Measurements from ENCODE around the gene PRKAR1B.

Gene PRKAR1B

DNA sequence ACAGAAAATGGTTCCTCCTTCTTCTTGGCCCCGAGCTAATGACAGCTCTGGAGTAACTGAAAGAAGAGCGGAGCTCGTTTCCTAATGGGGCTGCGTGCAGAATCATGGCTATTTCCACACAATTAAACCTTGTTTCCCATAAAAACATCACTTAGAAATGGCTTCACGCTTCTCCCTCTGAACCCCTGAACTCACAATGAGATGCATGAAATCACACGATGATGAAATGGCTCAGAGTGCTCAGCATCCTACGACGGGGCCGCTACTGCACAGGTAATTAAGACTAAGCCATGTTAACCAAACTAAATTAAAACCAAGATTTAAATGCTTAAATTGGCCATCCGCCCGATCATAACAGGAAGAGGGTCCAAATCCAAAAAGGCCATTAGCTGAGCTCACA lies 80.6 kb downstream of the PRKAR1B start:
- H3K27me3 ChIP-seq (ENCODE audit: insufficient read depth, insufficient read length): no peaks in the 10 kb centered on the region
- no peak for DNase-seq (ENCODE audit: low read depth, low spot score)
- H3K4me1 ChIP-seq (ENCODE audit: insufficient read depth, insufficient read length): no peaks in the 10 kb centered on the region
- no peak overlapping the region for H3K9ac ChIP-seq (ENCODE audit: insufficient read length, low read depth)
- H3K36me3 ChIP-seq (ENCODE audit: insufficient read depth, insufficient read length, low read length): peaks cover 6% of the 10 kb centered on the region
- no peak overlapping the region for H3K4me3 ChIP-seq (ENCODE audit: insufficient read length, low read depth)
- TF ChIP-seq SUZ12 (IDR thresholded peaks at IDR 0.05; ENCODE audit: extremely low read depth, insufficient read depth, insufficient read length) (no peak), YY1 (IDR thresholded peaks at IDR 0.05; ENCODE audit: insufficient read depth, insufficient read length) (no peak)
- peaks cover 3% of the 10 kb centered on the region; the same call in 1 of the 2 replicates for H3K9me3 ChIP-seq (ENCODE audit: insufficient read depth, low read length)

DNA sequence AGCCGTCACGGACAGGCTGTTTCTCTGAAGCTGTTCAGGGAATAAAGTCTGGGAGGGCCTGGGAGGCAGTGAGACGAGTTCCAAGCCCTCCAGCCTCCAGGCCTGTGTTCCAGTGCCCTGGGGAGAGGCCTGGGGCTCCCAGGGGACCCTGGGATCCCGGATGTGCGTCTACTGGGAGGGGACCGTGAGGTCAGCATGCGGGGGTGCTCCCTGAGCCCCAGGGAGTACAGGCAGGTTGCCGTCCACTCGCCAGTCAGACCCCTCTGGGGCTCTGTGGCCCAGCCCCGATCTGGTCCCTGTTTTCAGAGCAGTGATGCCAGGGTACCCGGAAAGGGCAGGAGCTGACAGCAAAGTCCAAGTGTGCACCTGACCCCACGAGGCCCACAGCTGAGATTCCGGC lies 81.5 kb downstream of the PRKAR1B start:
- H3K9ac ChIP-seq (ENCODE audit: insufficient read length, low read depth): no peak overlapping the region
- DNase-seq (ENCODE audit: low read depth, low spot score): no peak
- TF ChIP-seq SUZ12 (IDR thresholded peaks at IDR 0.05; ENCODE audit: extremely low read depth, insufficient read depth, insufficient read length) (no peak), ZNF274 (IDR thresholded peaks at IDR 0.05; ENCODE audit: low read depth, low read length) (no peak), YY1 (IDR thresholded peaks at IDR 0.05; ENCODE audit: insufficient read depth, insufficient read length) (no peak)
- H3K4me3 ChIP-seq (ENCODE audit: insufficient read length, low read depth): no peak overlapping the region
- no peaks in the 10 kb centered on the region for H3K4me1 ChIP-seq (ENCODE audit: insufficient read depth, insufficient read length)
- H3K36me3 ChIP-seq (ENCODE audit: insufficient read depth, insufficient read length, low read length): peaks cover 6% of the 10 kb centered on the region
- H3K27me3 ChIP-seq (ENCODE audit: insufficient read depth, insufficient read length): no peaks in the 10 kb centered on the region
- H3K9me3 ChIP-seq (ENCODE audit: insufficient read depth, low read length): peaks cover 3% of the 10 kb centered on the region; the same call in 1 of the 2 replicates

DNA sequence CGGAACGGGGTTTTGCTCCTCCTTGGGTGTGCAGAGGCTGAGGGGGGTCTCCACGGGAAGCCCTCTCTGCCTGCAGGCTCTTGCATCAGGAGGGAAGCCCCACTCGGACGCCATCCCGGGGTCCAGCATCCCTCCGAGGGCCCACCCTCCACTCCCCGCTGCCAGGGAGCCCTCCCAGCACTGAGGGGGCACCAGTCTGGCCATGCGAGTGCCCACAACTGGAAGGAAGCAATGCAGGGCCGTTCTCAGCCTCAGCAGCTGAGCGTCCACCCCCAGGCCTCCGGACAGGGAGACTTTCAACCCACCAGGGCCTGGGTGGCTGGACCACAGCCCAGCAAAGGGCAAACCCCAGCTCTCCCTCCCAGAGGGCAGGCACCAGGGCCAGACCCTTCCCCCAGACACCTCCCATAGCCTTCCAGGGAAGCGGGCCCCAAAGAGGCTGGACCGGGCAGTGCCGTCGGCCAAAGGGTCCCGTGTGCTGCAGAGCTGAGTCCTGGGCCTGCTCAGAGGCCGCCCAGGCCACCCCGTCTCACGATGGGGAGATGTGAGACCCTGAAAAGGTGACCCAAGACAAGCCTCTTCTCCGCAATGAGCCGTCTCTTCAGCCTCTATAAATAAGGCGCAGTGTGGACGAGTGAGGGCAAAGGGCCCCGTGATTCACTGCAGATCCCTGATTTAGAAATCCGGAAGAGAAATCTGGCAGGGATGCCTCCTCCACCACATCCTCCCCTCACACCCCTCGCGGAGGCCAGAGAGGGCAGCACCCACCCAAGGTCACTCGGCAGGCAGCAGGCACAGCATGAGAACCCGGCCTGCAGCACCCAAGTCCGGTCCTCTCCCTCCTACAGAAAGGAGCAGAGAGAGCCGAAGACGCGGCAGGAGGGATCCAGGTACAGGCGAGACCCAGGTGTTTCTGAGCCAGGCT lies 82.4 kb downstream of the PRKAR1B start:
- H3K27me3 ChIP-seq (ENCODE audit: insufficient read depth, insufficient read length): no peaks in the 10 kb centered on the region
- H3K4me1 ChIP-seq (ENCODE audit: insufficient read depth, insufficient read length): no peaks in the 10 kb centered on the region
- TF ChIP-seq SUZ12 (IDR thresholded peaks at IDR 0.05; ENCODE audit: extremely low read depth, insufficient read depth, insufficient read length) (no peak), ZNF274 (IDR thresholded peaks at IDR 0.05; ENCODE audit: low read depth, low read length) (no peak), YY1 (IDR thresholded peaks at IDR 0.05; ENCODE audit: insufficient read depth, insufficient read length) (no peak)
- H3K9me3 ChIP-seq (ENCODE audit: insufficient read depth, low read length): peaks cover 3% of the 10 kb centered on the region; the same call in 1 of the 2 replicates
- H3K4me3 ChIP-seq (ENCODE audit: insufficient read length, low read depth): no peak overlapping the region
- H3K9ac ChIP-seq (ENCODE audit: insufficient read length, low read depth): peak overlapping the region; percentile 10
- peaks cover 6% of the 10 kb centered on the region for H3K36me3 ChIP-seq (ENCODE audit: insufficient read depth, insufficient read length, low read length)
- DNase-seq (ENCODE audit: low read depth, low spot score): no peak

DNA sequence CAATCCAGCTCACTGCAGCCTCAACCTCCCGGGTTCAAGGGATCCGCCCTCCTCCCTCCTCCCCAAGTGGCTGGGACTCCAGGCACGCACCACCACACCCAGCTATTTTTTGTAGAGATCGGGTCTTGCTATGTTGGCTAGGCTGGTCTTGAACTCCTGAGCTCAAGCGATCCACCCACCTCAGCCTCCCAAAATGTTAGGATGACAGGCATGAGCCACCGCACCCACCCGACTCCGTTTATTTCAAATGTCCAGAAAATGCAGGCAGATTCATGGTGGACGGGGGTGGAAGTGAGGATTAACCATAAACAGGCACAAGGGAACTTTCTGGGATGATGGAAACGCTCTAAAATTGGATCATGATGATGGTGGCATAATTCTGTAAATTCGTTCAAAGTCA lies 85.1 kb downstream of the PRKAR1B start:
- no peak overlapping the region for H3K9ac ChIP-seq (ENCODE audit: insufficient read length, low read depth)
- no peak for TF ChIP-seq YY1 (IDR thresholded peaks at IDR 0.05; ENCODE audit: insufficient read depth, insufficient read length)
- no peak for TF ChIP-seq ZNF274 (IDR thresholded peaks at IDR 0.05; ENCODE audit: low read depth, low read length)
- no peak for TF ChIP-seq SUZ12 (IDR thresholded peaks at IDR 0.05; ENCODE audit: extremely low read depth, insufficient read depth, insufficient read length)
- H3K9me3 ChIP-seq (ENCODE audit: insufficient read depth, low read length): peaks cover 3% of the 10 kb centered on the region; the same call in 1 of the 2 replicates
- DNase-seq (ENCODE audit: low read depth, low spot score): no peak
- no peak overlapping the region for H3K4me3 ChIP-seq (ENCODE audit: insufficient read length, low read depth)
- no peaks in the 10 kb centered on the region for H3K27me3 ChIP-seq (ENCODE audit: insufficient read depth, insufficient read length)
- no peaks in the 10 kb centered on the region for H3K4me1 ChIP-seq (ENCODE audit: insufficient read depth, insufficient read length)
- peaks cover 6% of the 10 kb centered on the region for H3K36me3 ChIP-seq (ENCODE audit: insufficient read depth, insufficient read length, low read length)

DNA sequence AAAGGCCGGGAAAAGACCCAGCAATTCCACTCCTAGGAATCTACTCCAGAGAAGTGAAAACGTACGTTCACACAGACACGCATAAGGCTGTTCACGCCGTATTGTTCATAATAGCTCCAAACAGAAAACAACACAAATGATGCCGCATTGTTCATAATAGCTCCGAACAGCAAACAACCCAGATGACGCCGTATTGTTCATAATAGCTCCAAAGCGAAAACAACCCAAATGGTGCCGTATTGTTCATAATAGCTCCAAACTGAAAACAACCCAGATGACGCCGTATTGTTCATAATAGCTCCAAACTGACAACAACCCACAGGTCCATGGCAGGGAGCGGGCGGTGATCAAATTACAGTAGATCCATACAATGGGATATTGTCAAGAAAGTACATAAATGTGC lies 85.8 kb downstream of the PRKAR1B start:
- DNase-seq (ENCODE audit: low read depth, low spot score): no peak

DNA sequence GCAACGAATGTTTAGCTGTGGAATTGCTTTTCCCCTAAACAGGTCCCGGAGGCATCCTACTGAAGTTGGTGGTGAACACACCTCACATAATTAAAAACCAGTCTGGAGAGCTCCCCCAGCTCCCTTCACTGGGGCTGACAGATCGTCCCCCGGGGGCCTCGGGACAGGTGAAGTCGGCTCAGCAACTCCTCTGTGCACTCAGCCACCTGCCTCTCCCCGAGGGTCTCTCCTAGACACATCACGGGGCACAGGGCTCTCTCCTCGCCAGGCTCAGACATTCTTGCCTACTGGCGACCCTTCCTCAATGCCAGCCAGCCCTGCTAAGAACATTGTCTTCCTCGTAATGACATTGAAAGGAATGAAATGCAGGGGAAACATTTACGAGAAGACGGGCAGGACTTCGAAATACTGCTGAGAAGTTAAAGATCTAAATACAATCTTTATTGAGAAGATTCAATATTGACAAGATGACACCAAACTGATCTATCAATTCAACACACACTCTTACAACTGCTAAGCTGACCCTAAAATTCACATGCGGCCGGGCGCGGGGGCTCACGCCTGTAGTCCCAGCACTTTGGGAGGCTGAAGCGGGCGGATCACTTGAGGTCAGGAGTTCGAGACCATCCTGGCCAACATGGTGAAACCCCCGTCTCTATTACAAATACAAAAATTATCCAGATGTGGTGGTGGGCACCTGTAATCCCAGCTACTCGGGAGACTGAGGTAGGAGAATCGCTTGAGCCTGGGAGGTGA lies 88.6 kb downstream of the PRKAR1B start:
- Histone ChIP-seq H3K4me1 (ENCODE audit: insufficient read depth, insufficient read length) (no peaks in the 10 kb centered on the region), H3K36me3 (ENCODE audit: insufficient read depth, insufficient read length, low read length) (no peaks in the 10 kb centered on the region), H3K9ac (ENCODE audit: insufficient read length, low read depth) (no peak overlapping the region), H3K27me3 (ENCODE audit: insufficient read depth, insufficient read length) (no peaks in the 10 kb centered on the region), H3K4me3 (ENCODE audit: insufficient read length, low read depth) (no peak overlapping the region), H3K9me3 (ENCODE audit: insufficient read depth, low read length) (no peaks in the 10 kb centered on the region)
- TF ChIP-seq SUZ12 (IDR thresholded peaks at IDR 0.05; ENCODE audit: extremely low read depth, insufficient read depth, insufficient read length): no peak
- TF ChIP-seq ZNF274 (IDR thresholded peaks at IDR 0.05; ENCODE audit: low read depth, low read length): no peak
- TF ChIP-seq YY1 (IDR thresholded peaks at IDR 0.05; ENCODE audit: insufficient read depth, insufficient read length): no peak
- no peak for DNase-seq (ENCODE audit: low read depth, low spot score)

More for the DNA sequence above, 85.8 kb downstream of the PRKAR1B start:
- Histone ChIP-seq H3K27me3 (ENCODE audit: insufficient read depth, insufficient read length) (no peaks in the 10 kb centered on the region), H3K9ac (ENCODE audit: insufficient read length, low read depth) (no peak overlapping the region), H3K9me3 (ENCODE audit: insufficient read depth, low read length) (peaks cover 3% of the 10 kb centered on the region; the same call in 1 of the 2 replicates), H3K36me3 (ENCODE audit: insufficient read depth, insufficient read length, low read length) (peaks cover 6% of the 10 kb centered on the region), H3K4me3 (ENCODE audit: insufficient read length, low read depth) (no peak overlapping the region), H3K4me1 (ENCODE audit: insufficient read depth, insufficient read length) (no peaks in the 10 kb centered on the region)
- TF ChIP-seq YY1 (IDR thresholded peaks at IDR 0.05; ENCODE audit: insufficient read depth, insufficient read length) (no peak), ZNF274 (IDR thresholded peaks at IDR 0.05; ENCODE audit: low read depth, low read length) (no peak), SUZ12 (IDR thresholded peaks at IDR 0.05; ENCODE audit: extremely low read depth, insufficient read depth, insufficient read length) (no peak)

DNA sequence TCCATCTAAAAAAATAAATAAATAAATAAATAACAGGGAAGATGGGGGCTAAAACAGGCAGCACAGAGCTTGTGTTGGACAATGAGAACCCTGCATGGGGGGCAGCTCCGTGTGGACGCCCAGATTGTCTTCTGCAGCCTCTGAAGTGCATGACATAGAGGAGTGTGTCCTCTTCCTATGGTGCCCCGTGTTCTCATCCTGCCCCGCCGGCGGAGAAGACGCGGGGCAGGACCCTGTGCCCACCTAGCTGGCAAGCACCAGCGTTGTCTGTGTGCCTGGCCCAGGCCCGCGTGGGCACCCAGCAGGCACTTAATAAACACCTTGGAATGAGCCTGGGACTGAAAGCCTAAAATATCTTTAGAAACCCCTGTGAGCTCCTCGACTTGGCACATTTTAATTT lies 89.3 kb downstream of the PRKAR1B start:
- Histone ChIP-seq H3K9ac (ENCODE audit: insufficient read length, low read depth) (no peak overlapping the region), H3K9me3 (ENCODE audit: insufficient read depth, low read length) (no peaks in the 10 kb centered on the region), H3K4me3 (ENCODE audit: insufficient read length, low read depth) (no peak overlapping the region), H3K36me3 (ENCODE audit: insufficient read depth, insufficient read length, low read length) (no peaks in the 10 kb centered on the region), H3K4me1 (ENCODE audit: insufficient read depth, insufficient read length) (no peaks in the 10 kb centered on the region), H3K27me3 (ENCODE audit: insufficient read depth, insufficient read length) (no peaks in the 10 kb centered on the region)
- TF ChIP-seq ZNF274 (IDR thresholded peaks at IDR 0.05; ENCODE audit: low read depth, low read length) (no peak), SUZ12 (IDR thresholded peaks at IDR 0.05; ENCODE audit: extremely low read depth, insufficient read depth, insufficient read length) (no peak), YY1 (IDR thresholded peaks at IDR 0.05; ENCODE audit: insufficient read depth, insufficient read length) (no peak)
- DNase-seq (ENCODE audit: low read depth, low spot score): no peak

Measured in NT2/D1 (cell line).